HUES6 (cell line): ENCODE data around the gene PPY.
"Not testable (repeated sequence)": the region's sequence is repeated elsewhere in the genome, so short reads cannot be mapped to it uniquely, and the experiment has no call there.

Experiments used
- H3K27ac ChIP-seq: 2 replicates; pipeline ENCODE4 v1.7.0; 2013; ENCODE audit warnings: low read depth, mild to moderate bottlenecking, low read length, inconsistent platforms
- H3K27me3 ChIP-seq: 2 replicates; pipeline ENCODE4 v1.6.1; 2013; ENCODE audit warnings: low read length; ENCODE audit not compliant: control insufficient read depth, insufficient read depth
- H3K36me3 ChIP-seq: 2 replicates; pipeline ENCODE4 v1.6.1; 2013; ENCODE audit warnings: low read length; ENCODE audit not compliant: control insufficient read depth, insufficient read depth
- H3K4me1 ChIP-seq: 2 replicates; pipeline ENCODE4 v1.6.1; 2013; ENCODE audit warnings: low read length; ENCODE audit not compliant: control insufficient read depth, insufficient read depth
- H3K4me3 ChIP-seq: 2 replicates; pipeline ENCODE4 v1.5.1; 2013; ENCODE audit warnings: low read depth, low read length
- H3K9ac ChIP-seq: one replicate; pipeline ENCODE4 v1.6.1; 2013; ENCODE audit warnings: mild to moderate bottlenecking, low read length
- H3K9me3 ChIP-seq: 2 replicates; pipeline ENCODE4 v1.6.1; 2013; ENCODE audit warnings: low read depth, low read length; ENCODE audit not compliant: control insufficient read depth, insufficient read depth

Gene PPY

DNA sequence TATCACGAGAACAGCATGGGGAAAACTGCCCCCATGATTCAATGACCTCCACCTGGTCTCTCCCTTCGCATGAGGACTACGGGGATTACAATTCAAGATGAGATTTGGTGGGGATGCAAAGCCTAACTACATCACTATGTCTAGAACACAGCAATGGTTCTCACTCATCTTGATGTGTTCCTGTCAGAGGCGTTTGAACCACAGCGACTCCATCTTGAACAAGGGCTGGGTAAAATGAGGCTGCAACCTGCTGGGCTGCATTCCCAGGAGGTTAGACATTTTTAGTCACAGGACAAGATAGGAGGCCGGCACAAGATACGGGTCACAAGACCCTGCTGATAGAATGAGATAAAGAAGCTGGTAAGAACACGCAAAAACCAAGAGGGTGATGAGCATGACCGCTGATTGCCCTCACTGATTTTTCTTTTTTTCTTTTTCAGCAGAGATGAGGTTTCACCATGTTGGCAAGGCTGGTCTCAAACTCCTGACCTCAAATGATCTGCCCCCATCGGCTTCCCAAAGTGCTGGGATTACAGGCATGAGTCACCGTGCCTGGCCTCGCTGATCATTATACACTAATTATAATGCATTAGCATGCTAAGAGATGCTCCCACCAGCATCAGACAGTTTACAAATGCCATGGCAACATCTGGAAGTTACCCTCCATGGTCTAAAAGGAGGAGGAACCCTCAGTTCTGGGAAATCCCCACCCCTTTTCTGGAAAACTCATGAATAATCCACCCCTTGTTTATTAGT is 3.0 kb upstream of the PPY start:
- Histone ChIP-seq H3K9ac (no peak overlapping the region), H3K4me1 (peaks cover 15% of the 10 kb centered on the region), H3K27ac (no peak overlapping the region), H3K4me3 (no peak overlapping the region), H3K27me3 (0 out of 2 replicates have a peak, but pooled peaks cover 7% of the 10 kb centered on the region), H3K36me3 (no peaks in the 10 kb centered on the region), H3K9me3 (no peaks in the 10 kb centered on the region)

DNA sequence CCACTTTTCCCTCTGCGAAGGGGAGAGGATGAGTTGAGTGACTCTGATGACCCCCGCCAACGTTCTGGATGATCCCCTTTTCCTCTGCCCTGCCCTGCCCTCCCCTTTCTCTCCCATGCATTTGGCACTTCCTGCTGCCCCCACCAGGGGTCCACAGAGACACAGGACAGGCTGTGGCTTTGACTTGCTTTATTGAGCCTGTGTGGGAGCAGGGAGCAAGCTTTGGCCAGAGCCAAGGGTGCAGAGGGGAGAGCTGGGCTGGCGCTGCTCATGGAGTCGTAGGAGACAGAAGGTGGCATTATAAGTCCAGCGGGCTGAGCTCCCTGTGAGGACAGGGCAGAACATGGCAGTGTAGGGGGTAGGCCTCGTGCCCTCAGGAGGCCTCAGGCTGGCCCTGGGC is 1.6 kb downstream of the PPY start:
- Histone ChIP-seq H3K36me3 (no peaks in the 10 kb centered on the region), H3K27me3 (peaks cover 39% of the 10 kb centered on the region), H3K9ac (no peak overlapping the region), H3K27ac (no peak overlapping the region), H3K9me3 (no peaks in the 10 kb centered on the region), H3K4me3 (no peak overlapping the region), H3K4me1 (peaks cover 19% of the 10 kb centered on the region)

DNA sequence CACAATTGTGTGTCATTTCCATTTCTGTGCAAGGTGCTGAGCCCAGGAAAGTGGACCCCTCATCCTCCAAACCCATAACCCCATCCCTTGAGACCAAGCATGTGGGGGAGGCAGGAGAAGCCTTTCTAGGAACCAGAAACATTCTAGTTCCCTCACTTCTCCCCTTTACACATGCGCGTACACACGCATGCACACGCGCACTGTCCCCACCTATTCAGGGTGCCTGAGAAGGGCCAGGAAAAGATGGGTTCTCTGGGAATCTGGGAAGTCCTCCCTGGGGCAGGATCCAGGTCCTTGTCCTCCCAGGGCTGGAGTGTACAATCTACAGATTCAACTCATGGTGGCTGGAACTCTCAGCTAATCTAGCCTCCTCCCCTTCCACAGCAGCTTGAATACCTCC is 2.4 kb downstream of the PPY start:
- no peaks in the 10 kb centered on the region for H3K36me3 ChIP-seq
- H3K27ac ChIP-seq: no peak overlapping the region
- no peak overlapping the region for H3K9ac ChIP-seq
- H3K4me1 ChIP-seq: peaks cover 21% of the 10 kb centered on the region
- H3K9me3 ChIP-seq: no peaks in the 10 kb centered on the region
- H3K27me3 ChIP-seq: peaks cover 39% of the 10 kb centered on the region
- no peak overlapping the region for H3K4me3 ChIP-seq

DNA sequence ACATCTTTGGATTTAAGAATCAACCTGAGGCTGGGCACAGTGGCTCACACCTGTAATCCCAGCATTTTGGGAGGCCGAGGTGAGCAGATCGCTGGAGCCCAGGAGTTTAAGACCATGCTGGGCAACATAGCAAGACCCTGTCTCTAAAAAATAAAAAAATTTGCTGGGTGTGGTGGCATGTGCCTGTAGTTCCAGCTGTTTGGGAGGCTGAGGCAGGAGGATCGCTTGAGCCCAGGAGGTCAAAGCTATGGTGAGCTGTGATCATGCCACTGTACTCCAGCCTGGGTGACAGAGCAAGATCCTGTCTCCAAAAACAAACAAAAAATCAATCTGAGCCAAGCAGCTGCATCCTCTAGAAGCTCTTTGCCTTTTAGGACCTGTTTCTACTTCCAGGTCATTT is 2.8 kb downstream of the PPY start:
- not testable (repeated sequence) for H3K9me3 ChIP-seq, H3K27ac ChIP-seq, H3K36me3 ChIP-seq, H3K9ac ChIP-seq, H3K4me3 ChIP-seq
- Histone ChIP-seq H3K4me1 (peaks cover 21% of the 10 kb centered on the region), H3K27me3 (peaks cover 39% of the 10 kb centered on the region)

- Histone ChIP-seq H3K27me3 (peaks cover 39% of the 10 kb centered on the region), H3K9ac (no peak overlapping the region), H3K4me3 (no peak overlapping the region), H3K36me3 (no peaks in the 10 kb centered on the region), H3K9me3 (no peaks in the 10 kb centered on the region), H3K27ac (no peak overlapping the region), H3K4me1 (peaks cover 20% of the 10 kb centered on the region)
Observed at GRCh38 chr17:43938838-43939182, 3.5 kb downstream of the PPY start.

GRCh38 chr17:43936434-43936833 is 5.8 kb downstream of the PPY start:
- H3K9me3 ChIP-seq: no peaks in the 10 kb centered on the region
- H3K4me1 ChIP-seq: peaks cover 16% of the 10 kb centered on the region
- no peaks in the 10 kb centered on the region for H3K36me3 ChIP-seq
- H3K27me3 ChIP-seq: peaks cover 39% of the 10 kb centered on the region
- H3K27ac ChIP-seq: no peak overlapping the region
- no peak overlapping the region for H3K4me3 ChIP-seq
- H3K9ac ChIP-seq: no peak overlapping the region

DNA sequence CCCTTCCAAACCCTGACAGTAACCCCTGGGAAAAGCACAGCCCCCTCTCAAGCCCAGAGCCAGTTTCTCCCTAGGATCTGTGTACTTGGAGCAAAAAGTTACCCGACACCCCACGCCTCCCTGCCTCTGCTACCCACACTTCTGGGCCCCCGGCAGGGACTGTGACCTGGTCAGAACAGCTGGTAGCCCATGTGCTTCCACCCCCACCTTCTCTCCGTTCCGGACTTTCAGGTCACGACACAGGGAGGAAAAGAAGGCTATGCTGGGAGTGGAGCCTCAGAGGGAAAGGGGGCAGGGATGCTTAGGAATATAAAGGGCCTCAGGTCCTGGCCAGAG is 6.4 kb downstream of the PPY start:
- Histone ChIP-seq H3K36me3 (no peaks in the 10 kb centered on the region), H3K27me3 (peaks cover 39% of the 10 kb centered on the region), H3K9me3 (no peaks in the 10 kb centered on the region), H3K27ac (no peak overlapping the region), H3K9ac (no peak overlapping the region), H3K4me1 (peaks cover 14% of the 10 kb centered on the region), H3K4me3 (no peak overlapping the region)

DNA sequence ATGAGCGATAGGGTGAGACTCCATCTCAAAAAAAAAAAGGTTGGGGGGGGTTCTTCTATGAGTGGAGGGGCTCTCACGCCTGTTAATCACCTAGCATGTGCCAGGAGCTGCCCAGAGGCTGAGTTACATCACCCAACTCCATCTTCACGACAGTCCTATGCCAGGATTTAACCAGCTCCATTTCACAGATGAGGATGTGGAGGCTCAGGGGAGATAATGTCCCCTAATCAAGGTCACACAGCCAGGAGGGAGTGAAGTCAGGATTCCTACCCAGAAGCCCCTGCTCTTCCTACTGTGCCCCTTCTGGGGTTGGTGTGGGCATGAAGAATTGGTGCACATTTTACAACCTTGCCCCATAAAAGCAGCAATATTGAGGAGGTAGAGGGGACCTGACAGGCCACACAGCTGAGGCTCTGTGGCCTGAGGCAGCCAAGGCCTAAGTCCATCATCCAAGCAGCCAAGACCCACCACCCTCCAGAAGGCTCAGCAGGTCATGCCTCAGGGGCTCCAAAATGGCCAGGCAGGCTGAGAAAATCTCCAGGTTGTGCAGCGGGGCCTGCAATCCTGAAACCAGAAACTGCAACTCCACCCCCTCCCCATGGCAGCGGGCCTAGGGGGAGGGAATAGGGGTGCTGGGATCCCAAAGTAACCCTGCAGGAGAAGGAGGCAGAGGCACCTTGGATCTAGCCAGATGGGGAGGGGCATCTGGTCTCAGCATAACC is 6.9 kb downstream of the PPY start:
- peaks cover 37% of the 10 kb centered on the region for H3K27me3 ChIP-seq
- H3K36me3 ChIP-seq: no peaks in the 10 kb centered on the region
- H3K4me3 ChIP-seq: no peak overlapping the region
- peaks cover 9% of the 10 kb centered on the region; the same call in 1 of the 2 replicates for H3K4me1 ChIP-seq
- H3K27ac ChIP-seq: no peak overlapping the region
- H3K9me3 ChIP-seq: no peaks in the 10 kb centered on the region
- no peak overlapping the region for H3K9ac ChIP-seq

DNA sequence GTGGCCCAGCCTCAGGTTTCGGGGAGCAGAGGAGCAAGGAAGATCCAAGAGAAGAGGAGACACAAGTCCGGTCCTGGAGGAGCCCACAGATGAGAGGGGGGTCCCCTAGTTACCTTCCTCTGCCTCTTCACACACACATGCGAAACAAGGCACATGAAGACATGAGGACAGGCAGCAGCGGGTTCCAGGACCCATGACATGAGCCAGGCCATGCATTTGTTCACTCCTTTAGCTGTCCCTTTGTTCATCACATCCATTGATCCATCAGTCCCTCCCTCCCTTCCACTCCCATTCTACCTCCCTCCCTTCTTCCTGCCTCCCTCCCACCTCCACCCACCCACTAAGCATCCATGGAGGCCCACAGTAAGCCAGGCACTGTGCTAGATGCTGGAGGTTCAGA is 9.4 kb downstream of the PPY start:
- Histone ChIP-seq H3K27me3 (peaks cover 25% of the 10 kb centered on the region), H3K9ac (no peak overlapping the region), H3K36me3 (no peaks in the 10 kb centered on the region), H3K4me1 (peaks cover 11% of the 10 kb centered on the region), H3K27ac (no peak overlapping the region), H3K9me3 (no peaks in the 10 kb centered on the region), H3K4me3 (no peak overlapping the region)

DNA sequence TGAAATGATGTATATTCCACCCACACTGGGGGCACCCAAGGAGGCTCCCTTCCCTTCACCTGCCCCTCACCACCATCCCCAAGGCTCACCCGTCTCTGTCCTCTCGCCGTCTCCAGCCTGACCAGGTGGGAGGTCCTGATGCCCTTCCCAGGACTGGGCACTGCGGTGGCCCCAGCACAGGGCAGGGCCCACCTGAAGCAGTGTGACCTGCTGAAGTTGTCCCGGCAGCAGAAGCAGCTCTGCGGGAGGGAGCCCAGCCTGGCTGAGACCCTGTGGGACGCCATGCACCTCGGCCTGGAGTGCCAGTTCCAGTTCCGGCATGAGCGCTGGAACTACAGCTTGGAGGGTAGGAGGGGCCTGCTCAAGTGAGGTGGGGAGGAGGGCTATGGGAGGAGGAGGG is 9.9 kb downstream of the PPY start:
- no peaks in the 10 kb centered on the region for H3K9me3 ChIP-seq

GRCh38 chr17:43931062-43931571 is 11.2 kb downstream of the PPY start:
- no peak overlapping the region for H3K27ac ChIP-seq
- H3K9ac ChIP-seq: no peak overlapping the region
- H3K27me3 ChIP-seq: peaks cover 25% of the 10 kb centered on the region
- no peaks in the 10 kb centered on the region for H3K9me3 ChIP-seq
- peaks cover 13% of the 10 kb centered on the region for H3K4me1 ChIP-seq
- no peaks in the 10 kb centered on the region for H3K36me3 ChIP-seq
- no peak overlapping the region for H3K4me3 ChIP-seq

More for the DNA sequence above, 9.9 kb downstream of the PPY start:
- H3K4me1 ChIP-seq: peaks cover 13% of the 10 kb centered on the region
- peaks cover 24% of the 10 kb centered on the region for H3K27me3 ChIP-seq
- no peak overlapping the region for H3K27ac ChIP-seq
- H3K9ac ChIP-seq: no peak overlapping the region
- H3K36me3 ChIP-seq: no peaks in the 10 kb centered on the region
- H3K4me3 ChIP-seq: no peak overlapping the region
